Neural progenitor cell (in vitro differentiated cells): Measurements from ENCODE around the gene ALDH6A1. TPM values are rescaled to one million over a fixed set of nuclear protein-coding genes. Genes with fewer than 3 reads are reported as not detected.

Experiments used
- DNase-seq: peaks from one replicate; pipeline ENCODE4 v3.0.0-alpha.2; 2016; ENCODE audit warnings: low spot score
- H2AFZ ChIP-seq: fragments of 200-600 bp; sonication (generic); replicated peaks from 2 replicates; pipeline ENCODE4 v1.6.1; 2016; ENCODE audit warnings: antibody characterized with exemption
- H3F3A ChIP-seq: fragments of 200-600 bp; sonication (generic); 2 replicates; pipeline ENCODE4 v1.6.1; 2016; ENCODE audit warnings: antibody characterized with exemption, low read depth
- H3K27ac ChIP-seq: fragments of 200-600 bp; sonication (generic); 2 replicates; pipeline ENCODE4 v1.5.1; 2016; ENCODE audit warnings: mild to moderate bottlenecking
- H3K27me3 ChIP-seq: fragments of 200-600 bp; sonication (generic); 2 replicates; pipeline ENCODE4 v1.6.1; 2016; ENCODE audit warnings: mild to moderate bottlenecking, moderate library complexity
- H3K36me3 ChIP-seq: fragments of 200-600 bp; sonication (generic); 2 replicates; pipeline ENCODE4 v1.5.1; 2016
- H3K4me1 ChIP-seq: fragments of 200-600 bp; sonication (generic); 2 replicates; pipeline ENCODE4 v1.6.1; 2016; ENCODE audit warnings: mixed run types
- H3K4me2 ChIP-seq: fragments of 200-600 bp; sonication (generic); 2 replicates; pipeline ENCODE4 v1.6.1; 2016
- H3K4me3 ChIP-seq: fragments of 200-600 bp; sonication (generic); 2 replicates; pipeline ENCODE4 v1.5.1; 2016
- H3K79me2 ChIP-seq: fragments of 200-600 bp; sonication (generic); 2 replicates; pipeline ENCODE4 v1.6.1; 2016; ENCODE audit warnings: low read depth
- H3K9ac ChIP-seq: fragments of 200-600 bp; sonication (generic); 2 replicates; pipeline ENCODE4 v1.6.1; 2016
- H3K9me3 ChIP-seq: fragments of 200-600 bp; sonication (generic); 2 replicates; pipeline ENCODE4 v1.5.1; 2016; ENCODE audit warnings: low read depth
- H4K20me1 ChIP-seq: fragments of 200-600 bp; sonication (generic); 2 replicates; pipeline ENCODE4 v1.6.1; 2016; ENCODE audit warnings: low read depth
- H3K27ac Mint-ChIP-seq: 3 replicates; pipeline ENCODE4 v1.8.0; 2021; ENCODE audit warnings: mixed read lengths
- H3K27me3 Mint-ChIP-seq: 2 replicates; pipeline ENCODE4 v1.8.0; 2022; ENCODE audit warnings: low read depth, mild to moderate bottlenecking, inconsistent platforms, moderate library complexity, mixed read lengths; ENCODE audit not compliant: insufficient read depth
- H3K36me3 Mint-ChIP-seq: 3 replicates; pipeline ENCODE4 v1.8.0; 2021; ENCODE audit warnings: mixed read lengths
- H3K4me1 Mint-ChIP-seq: 3 replicates; pipeline ENCODE4 v1.8.0; 2021; ENCODE audit warnings: mixed read lengths
- H3K4me3 Mint-ChIP-seq: 3 replicates; pipeline ENCODE4 v1.8.0; 2021; ENCODE audit warnings: mild to moderate bottlenecking, moderate library complexity, mixed read lengths
- H3K9me3 Mint-ChIP-seq: 3 replicates; pipeline ENCODE4 v1.8.0; 2020; ENCODE audit warnings: mixed read lengths
- CTCF ChIP-seq: fragments of 200-600 bp; sonication (generic); IDR thresholded peaks from 2 replicates; pipeline ENCODE4 v1.5.1; 2017; ENCODE audit warnings: antibody characterized with exemption, mild to moderate bottlenecking
- EZH2 ChIP-seq: fragments of 200-600 bp; sonication (generic); IDR thresholded peaks from 2 replicates; pipeline ENCODE4 v1.6.1; 2017; ENCODE audit warnings: antibody characterized with exemption, mild to moderate bottlenecking, moderate library complexity
- EZH2phosphoT487 ChIP-seq: fragments of 200-600 bp; sonication (generic); IDR thresholded peaks from 2 replicates; pipeline ENCODE4 v1.6.1; 2017; ENCODE audit warnings: antibody characterized with exemption
- total RNA-seq: library from RNA; depleted of rRNA; stranded (reverse); fragments of >200 nt; gene quantifications from 2 replicates; pipeline ENCODE4 v1.2.3, GENCODE V29; 2015; ENCODE audit warnings: low replicate concordance

ALDH6A1 gene
- total RNA-seq, 1 donor from 2014 or later: 64.0 TPM

- no peak overlapping the region for H3K4me3 ChIP-seq
- H4K20me1 ChIP-seq: no peaks in the 10 kb centered on the region
- peaks cover 3% of the 10 kb centered on the region for H3K4me1 ChIP-seq
- H3K27ac ChIP-seq: no peak overlapping the region
- Mint-ChIP-seq H3K27me3 (no peaks in the 10 kb centered on the region), H3K4me3 (no peak overlapping the region), H3K27ac (no peak overlapping the region), H3K9me3 (no peaks in the 10 kb centered on the region), H3K4me1 (peaks cover 3% of the 10 kb centered on the region), H3K36me3 (no peaks in the 10 kb centered on the region)
- no peak for DNase-seq
- no peaks in the 10 kb centered on the region for H3K9me3 ChIP-seq
- H3K9ac ChIP-seq: no peak overlapping the region
- TF ChIP-seq CTCF (no peak), EZH2 (no peak), EZH2phosphoT487 (no peak)
- H3K27me3 ChIP-seq: no peaks in the 10 kb centered on the region
- no peaks in the 10 kb centered on the region for H3K79me2 ChIP-seq
- no peak overlapping the region for H2AFZ ChIP-seq
- H3F3A ChIP-seq: peaks cover 7% of the 10 kb centered on the region
- no peaks in the 10 kb centered on the region for H3K36me3 ChIP-seq
- no peak overlapping the region for H3K4me2 ChIP-seq
Observed at GRCh38 chr14:74042296-74042695, 42.0 kb downstream of the ALDH6A1 start.

- H3K4me1 Mint-ChIP-seq: no peaks in the 10 kb centered on the region
- TF ChIP-seq EZH2phosphoT487 (no peak), CTCF (peak; percentile 87)
- H3K9me3 Mint-ChIP-seq: no peaks in the 10 kb centered on the region
Observed at GRCh38 chr14:74038020-74038859, 46.0 kb downstream of the ALDH6A1 start.

GRCh38 chr14:74035556-74035955 lies 48.7 kb downstream of the ALDH6A1 start:
- no peaks in the 10 kb centered on the region for H4K20me1 ChIP-seq
- H3K9me3 ChIP-seq: no peaks in the 10 kb centered on the region
- no peaks in the 10 kb centered on the region for H3K9me3 Mint-ChIP-seq
- no peaks in the 10 kb centered on the region for H3K36me3 Mint-ChIP-seq
- H3K27ac Mint-ChIP-seq: no peak overlapping the region
- H3K27me3 ChIP-seq: no peaks in the 10 kb centered on the region
- H3K4me3 ChIP-seq: no peak overlapping the region
- no peak overlapping the region for H3K27ac ChIP-seq
- H3K9ac ChIP-seq: no peak overlapping the region
- H3K36me3 ChIP-seq: no peaks in the 10 kb centered on the region
- DNase-seq: no peak
- H3K4me1 ChIP-seq: no peaks in the 10 kb centered on the region
- H3K79me2 ChIP-seq: no peaks in the 10 kb centered on the region
- TF ChIP-seq EZH2 (no peak), EZH2phosphoT487 (no peak), CTCF (no peak)
- H3K27me3 Mint-ChIP-seq: no peaks in the 10 kb centered on the region
- H3K4me3 Mint-ChIP-seq: no peak overlapping the region
- H2AFZ ChIP-seq: no peak overlapping the region
- no peaks in the 10 kb centered on the region for H3F3A ChIP-seq
- H3K4me1 Mint-ChIP-seq: no peaks in the 10 kb centered on the region
- H3K4me2 ChIP-seq: no peak overlapping the region

More at GRCh38 chr14:74038020-74038859, 46.0 kb downstream of the ALDH6A1 start:
- Mint-ChIP-seq H3K27ac (no peak overlapping the region), H3K4me3 (no peak overlapping the region), H3K27me3 (no peaks in the 10 kb centered on the region), H3K36me3 (no peaks in the 10 kb centered on the region)
- Histone ChIP-seq H3K27ac (no peak overlapping the region), H3K9me3 (no peaks in the 10 kb centered on the region), H3K27me3 (no peaks in the 10 kb centered on the region), H4K20me1 (no peaks in the 10 kb centered on the region), H3K4me3 (no peak overlapping the region), H2AFZ (no peak overlapping the region), H3K4me2 (no peak overlapping the region), H3K36me3 (no peaks in the 10 kb centered on the region), H3K79me2 (no peaks in the 10 kb centered on the region), H3K9ac (no peak overlapping the region), H3K4me1 (no peaks in the 10 kb centered on the region), H3F3A (no peaks in the 10 kb centered on the region)
- peak; percentile 52 for DNase-seq
